Astrocyte (in vitro differentiated cells and primary cell): ENCODE data around the gene CBLIF. TPM values are rescaled to one million over a fixed set of nuclear protein-coding genes. Genes with fewer than 3 reads are reported as not detected.

Experiments used
- DNase-seq: peaks from one replicate; pipeline ENCODE4 v3.0.0-alpha.2; 2010; ENCODE audit warnings: low read depth
- FAIRE-seq: peaks from 2 replicates; lab custom pipeline; 2011; peaks lifted over from hg19 to GRCh38; lab: Jason Lieb, UNC
- H2AFZ ChIP-seq: 2 replicates; pipeline ENCODE4 v1.6.0; 2012; ENCODE audit warnings: low read depth, low read length, inconsistent platforms
- H3K27ac ChIP-seq: 2 replicates; pipeline ENCODE4 v1.5.1; 2011; ENCODE audit warnings: low read depth, low read length, inconsistent platforms
- H3K27me3 ChIP-seq: 2 replicates; pipeline ENCODE4 v1.6.0; 2011; ENCODE audit warnings: low read length, inconsistent platforms; ENCODE audit not compliant: insufficient read depth
- H3K36me3 ChIP-seq: 2 replicates; pipeline ENCODE4 v1.5.1; 2011; ENCODE audit warnings: low read length, inconsistent platforms; ENCODE audit not compliant: insufficient read depth
- H3K4me1 ChIP-seq: 2 replicates; pipeline ENCODE4 v1.5.1; 2011; ENCODE audit warnings: low read length, inconsistent platforms; ENCODE audit not compliant: insufficient read depth
- H3K4me2 ChIP-seq: 2 replicates; pipeline ENCODE4 v1.6.0; 2012; ENCODE audit warnings: low read length, inconsistent platforms
- H3K4me3 ChIP-seq: 2 replicates; pipeline ENCODE4 v1.5.1; 2011; ENCODE audit warnings: low read depth, mild to moderate bottlenecking, low read length, inconsistent platforms; ENCODE audit not compliant: insufficient read depth
- H3K79me2 ChIP-seq: 2 replicates; pipeline ENCODE4 v1.6.0; 2012; ENCODE audit warnings: mild to moderate bottlenecking, low read length, inconsistent platforms; ENCODE audit not compliant: insufficient read depth
- H3K9ac ChIP-seq: 2 replicates; pipeline ENCODE4 v1.6.0; 2012; ENCODE audit warnings: mild to moderate bottlenecking, low read length, inconsistent platforms
- H3K9me3 ChIP-seq: 2 replicates; pipeline ENCODE4 v1.5.1; 2012; ENCODE audit warnings: low read depth, mild to moderate bottlenecking, low read length, inconsistent platforms; ENCODE audit not compliant: insufficient read depth
- H4K20me1 ChIP-seq: 2 replicates; pipeline ENCODE4 v1.6.0; 2012; ENCODE audit warnings: low read length, inconsistent platforms; ENCODE audit not compliant: insufficient read depth
- H3K27ac Mint-ChIP-seq: one replicate; pipeline ENCODE4 v1.8.0; 2021; ENCODE audit warnings: mild to moderate bottlenecking, mixed read lengths; ENCODE audit not compliant: unreplicated experiment
- H3K27me3 Mint-ChIP-seq: one replicate; pipeline ENCODE4 v1.8.0; 2021; ENCODE audit warnings: low read depth, mixed read lengths; ENCODE audit not compliant: unreplicated experiment
- H3K36me3 Mint-ChIP-seq: one replicate; pipeline ENCODE4 v1.8.0; 2021; ENCODE audit warnings: low read depth, mixed read lengths; ENCODE audit not compliant: unreplicated experiment
- H3K4me1 Mint-ChIP-seq: one replicate; pipeline ENCODE4 v1.8.0; 2021; ENCODE audit warnings: low read depth, mixed read lengths; ENCODE audit not compliant: unreplicated experiment
- H3K4me3 Mint-ChIP-seq: one replicate; pipeline ENCODE4 v1.8.0; 2021; ENCODE audit warnings: mild to moderate bottlenecking, moderate library complexity, mixed read lengths; ENCODE audit not compliant: unreplicated experiment
- H3K9me3 Mint-ChIP-seq: one replicate; pipeline ENCODE4 v1.8.0; 2021; ENCODE audit warnings: mild to moderate bottlenecking, mixed read lengths; ENCODE audit not compliant: unreplicated experiment
- EZH2 ChIP-seq: IDR thresholded peaks from 2 replicates; pipeline ENCODE4 v1.6.1; 2012; ENCODE audit warnings: mild to moderate bottlenecking, low read length, inconsistent platforms; ENCODE audit not compliant: insufficient read depth
- total RNA-seq: library from RNA; stranded (reverse); gene quantifications from 2 replicates; pipeline ENCODE4 v1.2.1, GENCODE V29; 2021
- TF ChIP-seq, protein P1 (sequence below): IDR thresholded peaks from 2 replicates; pipeline ENCODE4 v1.5.1; 2011; ENCODE audit warnings: low read depth, mild to moderate bottlenecking, inconsistent platforms, low read length, moderate library complexity; ENCODE audit not compliant: insufficient read depth

The CBLIF gene
- total RNA-seq, 1 donor from 2014 or later = not detected

DNA sequence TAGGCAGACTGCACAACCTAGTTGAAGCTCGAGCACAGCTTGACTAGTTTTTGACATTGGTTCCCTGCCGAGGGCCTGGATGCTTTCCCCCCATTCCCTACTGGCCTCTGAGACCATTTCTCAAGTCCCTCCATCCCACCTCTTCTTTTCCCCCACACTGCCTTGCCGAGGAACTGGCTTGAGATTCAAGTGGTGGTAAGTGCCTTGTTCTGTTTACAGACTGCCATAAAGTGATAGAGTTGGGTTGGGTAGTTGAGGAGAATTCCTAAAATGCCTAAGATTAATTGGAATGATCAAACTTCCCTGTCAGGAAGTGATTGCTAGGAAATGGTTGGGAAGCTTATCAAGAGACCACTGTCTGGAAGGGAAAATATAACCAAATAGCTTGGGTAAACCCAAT is 50.9 kb downstream of the CBLIF start:
- DNase-seq (no peak), FAIRE-seq (no peak)
- Mint-ChIP-seq H3K27ac (no peak overlapping the region), H3K4me3 (no peak overlapping the region), H3K9me3 (peaks cover 2% of the 10 kb centered on the region), H3K4me1 (peaks cover 11% of the 10 kb centered on the region), H3K36me3 (peaks cover 51% of the 10 kb centered on the region), H3K27me3 (no peaks in the 10 kb centered on the region)
- no peak overlapping the region for H3K4me2 ChIP-seq
- no peaks in the 10 kb centered on the region for H3K4me1 ChIP-seq
- H2AFZ ChIP-seq = no peak overlapping the region
- peaks cover 18% of the 10 kb centered on the region for H3K36me3 ChIP-seq
- H3K27me3 ChIP-seq = no peaks in the 10 kb centered on the region
- no peak overlapping the region for H3K9ac ChIP-seq
- no peaks in the 10 kb centered on the region for H3K79me2 ChIP-seq
- no peak overlapping the region for H3K27ac ChIP-seq
- H4K20me1 ChIP-seq = no peaks in the 10 kb centered on the region
- no peaks in the 10 kb centered on the region for H3K9me3 ChIP-seq
- no peak overlapping the region for H3K4me3 ChIP-seq
- TF ChIP-seq, protein P1, sequence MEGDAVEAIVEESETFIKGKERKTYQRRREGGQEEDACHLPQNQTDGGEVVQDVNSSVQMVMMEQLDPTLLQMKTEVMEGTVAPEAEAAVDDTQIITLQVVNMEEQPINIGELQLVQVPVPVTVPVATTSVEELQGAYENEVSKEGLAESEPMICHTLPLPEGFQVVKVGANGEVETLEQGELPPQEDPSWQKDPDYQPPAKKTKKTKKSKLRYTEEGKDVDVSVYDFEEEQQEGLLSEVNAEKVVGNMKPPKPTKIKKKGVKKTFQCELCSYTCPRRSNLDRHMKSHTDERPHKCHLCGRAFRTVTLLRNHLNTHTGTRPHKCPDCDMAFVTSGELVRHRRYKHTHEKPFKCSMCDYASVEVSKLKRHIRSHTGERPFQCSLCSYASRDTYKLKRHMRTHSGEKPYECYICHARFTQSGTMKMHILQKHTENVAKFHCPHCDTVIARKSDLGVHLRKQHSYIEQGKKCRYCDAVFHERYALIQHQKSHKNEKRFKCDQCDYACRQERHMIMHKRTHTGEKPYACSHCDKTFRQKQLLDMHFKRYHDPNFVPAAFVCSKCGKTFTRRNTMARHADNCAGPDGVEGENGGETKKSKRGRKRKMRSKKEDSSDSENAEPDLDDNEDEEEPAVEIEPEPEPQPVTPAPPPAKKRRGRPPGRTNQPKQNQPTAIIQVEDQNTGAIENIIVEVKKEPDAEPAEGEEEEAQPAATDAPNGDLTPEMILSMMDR = no peak
- TF ChIP-seq EZH2 = no peak

DNA sequence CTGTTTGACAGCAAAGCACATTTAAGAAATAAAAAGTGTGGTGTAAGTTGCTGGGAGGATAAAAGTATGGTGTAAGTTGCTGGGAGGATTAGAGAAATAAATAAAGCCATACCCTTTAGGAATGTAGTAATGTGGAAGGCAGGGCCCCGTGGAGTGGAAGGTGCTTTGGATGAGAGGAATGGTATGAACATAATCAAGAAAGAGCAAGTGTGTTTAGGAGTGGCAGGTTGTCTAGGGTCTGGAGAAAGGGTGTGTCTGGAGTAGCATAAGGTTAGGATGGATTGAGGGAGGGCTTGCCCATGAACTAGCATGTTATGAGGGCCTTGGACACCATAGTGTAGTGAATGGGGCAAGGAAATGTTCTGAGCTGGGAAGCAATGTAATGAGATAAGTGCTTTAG is 52.8 kb downstream of the CBLIF start:
- H3K4me1 Mint-ChIP-seq = peaks cover 29% of the 10 kb centered on the region
- Histone ChIP-seq H3K4me1 (peaks cover 9% of the 10 kb centered on the region), H4K20me1 (no peaks in the 10 kb centered on the region), H3K27me3 (no peaks in the 10 kb centered on the region), H2AFZ (no peak overlapping the region), H3K79me2 (no peaks in the 10 kb centered on the region), H3K36me3 (peaks cover 18% of the 10 kb centered on the region), H3K9ac (no peak overlapping the region), H3K9me3 (no peaks in the 10 kb centered on the region), H3K27ac (no peak overlapping the region), H3K4me3 (no peak overlapping the region), H3K4me2 (no peak overlapping the region)
- H3K36me3 Mint-ChIP-seq = peaks cover 58% of the 10 kb centered on the region
- H3K27ac Mint-ChIP-seq = peak overlapping the region; percentile 29
- DNase-seq = no peak
- peaks cover 2% of the 10 kb centered on the region for H3K9me3 Mint-ChIP-seq
- no peaks in the 10 kb centered on the region for H3K27me3 Mint-ChIP-seq
- peak overlapping the region; percentile 63 for H3K4me3 Mint-ChIP-seq
- TF ChIP-seq EZH2 = no peak
- TF ChIP-seq, protein P1 = no peak
- FAIRE-seq = no peak

DNA sequence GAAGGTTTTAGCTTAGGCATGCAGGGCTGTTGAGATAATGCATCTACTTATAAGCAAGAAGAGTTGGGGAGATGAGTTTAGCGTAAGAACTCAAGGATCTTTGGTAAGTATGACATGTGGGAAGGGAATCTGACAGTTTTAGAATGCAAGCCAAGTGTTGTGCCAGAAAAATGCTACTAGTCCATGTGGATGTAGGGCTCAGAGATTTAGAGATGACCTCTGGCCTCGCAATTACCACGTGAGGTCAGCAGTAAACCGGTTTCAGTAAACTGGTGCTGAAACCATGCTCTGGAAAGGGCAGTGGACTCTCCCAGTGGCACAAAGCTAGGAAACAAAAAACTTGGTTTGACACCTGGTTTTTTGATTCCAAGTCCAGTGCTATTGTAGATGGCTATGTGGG is 53.7 kb downstream of the CBLIF start:
- H3K27me3 Mint-ChIP-seq = no peaks in the 10 kb centered on the region
- no peaks in the 10 kb centered on the region for H3K79me2 ChIP-seq
- TF ChIP-seq EZH2 = no peak
- TF ChIP-seq, protein P1 = no peak
- H3K36me3 Mint-ChIP-seq = peaks cover 55% of the 10 kb centered on the region
- H3K27me3 ChIP-seq = no peaks in the 10 kb centered on the region
- peak overlapping the region; percentile 14 for H3K27ac Mint-ChIP-seq
- no peak overlapping the region for H3K4me3 ChIP-seq
- FAIRE-seq = no peak
- no peak overlapping the region for H2AFZ ChIP-seq
- H3K9me3 Mint-ChIP-seq = peaks cover 2% of the 10 kb centered on the region
- peaks cover 18% of the 10 kb centered on the region for H3K4me1 ChIP-seq
- H3K27ac ChIP-seq = no peak overlapping the region
- peaks cover 37% of the 10 kb centered on the region for H3K4me1 Mint-ChIP-seq
- no peak overlapping the region for H3K4me3 Mint-ChIP-seq
- no peaks in the 10 kb centered on the region for H3K9me3 ChIP-seq
- DNase-seq = no peak
- H3K4me2 ChIP-seq = no peak overlapping the region
- peaks cover 18% of the 10 kb centered on the region for H3K36me3 ChIP-seq
- H3K9ac ChIP-seq = no peak overlapping the region
- H4K20me1 ChIP-seq = no peaks in the 10 kb centered on the region
